Liver (tissue), 9 donors: ENCODE results near the gene ANKRD11. TPM values are rescaled to one million over a fixed set of nuclear protein-coding genes. Genes with fewer than 3 reads are reported as not detected.

Source experiments
- DNase-seq: peaks from one replicate; pipeline ENCODE4 v3.0.0-alpha.2; 2017; ENCODE audit warnings: low spot score
- H3K27ac ChIP-seq, 2 donors: one replicate each; pipeline ENCODE4 v1.7.0; 2013; ENCODE audit warnings: inconsistent platforms in 2 of 2, low read length in 2 of 2, control low read depth in 1 of 2, low read depth in 1 of 2, mild to moderate bottlenecking in 1 of 2
- H3K27me3 ChIP-seq, 4 donors: one replicate each; pipeline versions ENCODE4 v1.6.1 to v1.7.0; 2013; ENCODE audit warnings: low read length in 3 of 4, inconsistent platforms in 1 of 4, mild to moderate bottlenecking in 1 of 4, moderate library complexity in 1 of 4; ENCODE audit not compliant: control insufficient read depth in 4 of 4, insufficient read depth in 4 of 4
- H3K36me3 ChIP-seq, 4 donors: one replicate each; pipeline versions ENCODE4 v1.6.1 to v1.7.0; 2013; ENCODE audit warnings: low read length in 3 of 4, mild to moderate bottlenecking in 3 of 4, low read depth in 1 of 4, moderate library complexity in 1 of 4; ENCODE audit not compliant: control insufficient read depth in 4 of 4, insufficient read depth in 3 of 4
- H3K4me1 ChIP-seq, 4 donors: one replicate each; pipeline versions ENCODE4 v1.6.1 to v1.7.0; 2013; ENCODE audit warnings: low read length in 3 of 4, mild to moderate bottlenecking in 3 of 4, moderate library complexity in 1 of 4; ENCODE audit not compliant: control insufficient read depth in 4 of 4, insufficient read depth in 4 of 4
- H3K4me3 ChIP-seq, 3 donors: one replicate each; pipeline versions ENCODE4 v1.6.1 to v1.7.0; 2013; ENCODE audit warnings: low read length in 3 of 3, control low read depth in 1 of 3, low read depth in 1 of 3, mild to moderate bottlenecking in 1 of 3
- H3K9ac ChIP-seq, 2 donors: one replicate each; pipeline ENCODE4 v1.7.0; 2013; ENCODE audit warnings: low read length in 2 of 2, mild to moderate bottlenecking in 2 of 2, moderate library complexity in 2 of 2, control low read depth in 1 of 2, low read depth in 1 of 2
- H3K9me3 ChIP-seq, 4 donors: one replicate each; pipeline versions ENCODE4 v1.6.1 to v1.7.0; 2013; ENCODE audit warnings: low read length in 3 of 4; ENCODE audit not compliant: control insufficient read depth in 4 of 4
- ATF3 ChIP-seq: IDR thresholded peaks from 2 replicates; pipeline ENCODE4 v1.6.1; 2016; ENCODE audit warnings: antibody characterized with exemption
- CTCF ChIP-seq: fragments of 150-350 bp; IDR thresholded peaks from 2 replicates; pipeline ENCODE4 v1.5.1; 2017; ENCODE audit warnings: improper control_type of control experiment, low read depth, low read length; ENCODE audit not compliant: missing input control
- EGR1 ChIP-seq, 2 donors: IDR thresholded peaks; 2 replicates each; pipeline ENCODE4 v1.6.1; 2016 to 2018; ENCODE audit warnings: antibody characterized with exemption in 2 of 2, low read depth in 2 of 2
- FOXA1 ChIP-seq: IDR thresholded peaks from 2 replicates; pipeline ENCODE4 v1.6.1; 2016; ENCODE audit warnings: antibody characterized with exemption
- GABPA ChIP-seq, 2 donors: IDR thresholded peaks in 1 of 2; conservative IDR thresholded peaks in 1 of 2; 2 replicates each; pipeline ENCODE4 v1.6.1; 2016; ENCODE audit warnings: antibody characterized with exemption in 2 of 2, mild to moderate bottlenecking in 1 of 2, moderate library complexity in 1 of 2
- HNF4G ChIP-seq: IDR thresholded peaks from 2 replicates; pipeline ENCODE4 v1.6.1; 2016; ENCODE audit warnings: antibody characterized with exemption
- MAX ChIP-seq: IDR thresholded peaks from 2 replicates; pipeline ENCODE4 v1.6.1; 2016; ENCODE audit warnings: antibody characterized with exemption
- NR2F2 ChIP-seq: IDR thresholded peaks from 2 replicates; pipeline ENCODE4 v1.6.1; 2016; ENCODE audit warnings: antibody characterized with exemption
- REST ChIP-seq: IDR thresholded peaks from 2 replicates; pipeline ENCODE4 v1.6.1; 2016; ENCODE audit warnings: antibody characterized with exemption, mild to moderate bottlenecking
- SP1 ChIP-seq: IDR thresholded peaks from 2 replicates; pipeline ENCODE4 v1.6.1; 2018; ENCODE audit warnings: antibody characterized with exemption, mild to moderate bottlenecking
- TAF1 ChIP-seq: conservative IDR thresholded peaks from 2 replicates; pipeline ENCODE4 v1.6.1; 2016; ENCODE audit warnings: antibody characterized with exemption, mild to moderate bottlenecking
- YY1 ChIP-seq: IDR thresholded peaks from 2 replicates; pipeline ENCODE4 v1.6.1; 2016; ENCODE audit warnings: antibody characterized with exemption, mild to moderate bottlenecking
- WGBS: extraction: QIAGEN DNeasy Blood & Tissue Kit; methylation state at CpG from one replicate; pipeline ENCODE4 v1.1.7; 2013; 5-methylcytosine and 5-hydroxymethylcytosine counted together
- polyA plus RNA-seq, 2 donors: library from polyadenylated mRNA; stranded (reverse) in 1 of 2; unstranded in 1 of 2; fragments of 200-250 nt in 1 of 2; fragments of >200 nt in 1 of 2; fragmentation: Nextera tagmentation in 1 of 2; extraction: Ambion mirVana in 1 of 2; gene quantifications; one replicate each; pipeline versions ENCODE4 v1.2.1 to v1.2.3, GENCODE V29; 2013 to 2015
- total RNA-seq, 2 donors: library from RNA; depleted of rRNA; stranded (reverse); fragments of >200 nt; gene quantifications; one replicate each; pipeline ENCODE4 v1.2.3, GENCODE V29; 2014
- donor health status: healthy.
- donor health status: healthy.
- donor health status: healthy.
- donor health status: healthy.
- donor health status: healthy.

The ANKRD11 gene
- total and polyA plus RNA-seq, 4 donors, result 16.3 to 55.1 (median 28.0) TPM

- WGBS, result 77% methylated on average over 5 of the region's 5 CpGs
These were observed 82.4 kb downstream of the ANKRD11 start for GRCh38 chr16:89407925-89408300.

More at GRCh38 chr16:89407925-89408300, 82.4 kb downstream of the ANKRD11 start:
- Histone ChIP-seq H3K4me1 (peaks cover 14 to 58% (median 52%) of the 10 kb centered on the region in 4 donors), H3K36me3 (no peaks in the 10 kb centered on the region), H3K27ac (peak overlapping the region; percentile 3 to 33), H3K9ac (no peak overlapping the region), H3K27me3 (no peaks in the 10 kb centered on the region), H3K4me3 (no peak overlapping the region), H3K9me3 (no peaks in the 10 kb centered on the region)
- TF ChIP-seq YY1 (no peak), HNF4G (no peak), CTCF (no peak), EGR1 (IDR thresholded peaks at IDR 0.05; ENCODE audit: low read depth in 2 of 2) (no peak), FOXA1 (no peak), GABPA (IDR thresholded peaks at IDR 0.05 in 1 of 2, conservative IDR thresholded peaks at IDR 0.05 in 1 of 2) (no peak), REST (no peak), NR2F2 (no peak), ATF3 (no peak), MAX (no peak), SP1 (no peak), TAF1 (no peak)
- DNase-seq, result no peak
